ENCODE data around the gene E2F7. TPM values are rescaled to one million over a fixed set of nuclear protein-coding genes. Genes with fewer than 3 reads are reported as not detected.

The E2F7 gene
- polyA plus RNA-seq, 10 donors, result 2.3 to 5.0 (median 4.3) TPM

DNA sequence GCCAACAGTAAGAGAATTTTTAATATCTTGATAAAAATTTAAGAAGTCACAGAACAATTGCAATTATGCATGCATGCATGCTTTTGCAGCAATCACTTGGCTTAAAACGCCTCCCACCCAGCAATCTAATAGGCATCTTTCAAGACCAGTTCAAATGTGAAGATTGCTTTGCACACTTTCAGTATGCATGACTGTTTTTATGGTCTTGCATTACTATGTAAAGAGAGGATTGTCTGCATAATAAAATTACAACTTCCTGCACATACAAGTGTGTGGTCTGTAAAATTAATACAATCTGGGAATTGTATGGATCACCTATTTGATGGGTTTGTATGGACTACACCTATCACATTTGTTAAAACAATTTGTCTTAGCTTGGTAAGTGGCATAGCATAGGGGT lies 48.8 kb downstream of the E2F7 start:
- no peak for DNase-seq

DNA sequence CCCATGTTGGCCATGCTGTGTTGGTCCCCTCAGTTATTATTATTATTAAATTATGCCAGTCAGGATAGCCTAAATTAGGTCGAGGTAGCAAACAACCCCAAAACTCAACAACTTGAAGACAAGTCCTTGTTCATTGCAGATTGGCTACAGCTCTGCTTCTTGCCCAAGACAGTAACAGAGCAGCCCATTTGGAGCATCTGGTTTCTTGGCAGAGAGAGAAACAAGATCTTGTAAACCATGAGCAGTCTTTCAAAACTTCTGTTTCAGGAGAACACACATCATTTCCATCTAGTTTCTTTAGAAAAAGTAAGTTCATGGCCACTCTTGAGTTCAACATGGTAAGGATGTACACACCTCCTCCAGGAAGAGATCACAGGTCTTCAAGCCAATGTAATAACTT lies 52.3 kb downstream of the E2F7 start:
- no peak for DNase-seq

DNA sequence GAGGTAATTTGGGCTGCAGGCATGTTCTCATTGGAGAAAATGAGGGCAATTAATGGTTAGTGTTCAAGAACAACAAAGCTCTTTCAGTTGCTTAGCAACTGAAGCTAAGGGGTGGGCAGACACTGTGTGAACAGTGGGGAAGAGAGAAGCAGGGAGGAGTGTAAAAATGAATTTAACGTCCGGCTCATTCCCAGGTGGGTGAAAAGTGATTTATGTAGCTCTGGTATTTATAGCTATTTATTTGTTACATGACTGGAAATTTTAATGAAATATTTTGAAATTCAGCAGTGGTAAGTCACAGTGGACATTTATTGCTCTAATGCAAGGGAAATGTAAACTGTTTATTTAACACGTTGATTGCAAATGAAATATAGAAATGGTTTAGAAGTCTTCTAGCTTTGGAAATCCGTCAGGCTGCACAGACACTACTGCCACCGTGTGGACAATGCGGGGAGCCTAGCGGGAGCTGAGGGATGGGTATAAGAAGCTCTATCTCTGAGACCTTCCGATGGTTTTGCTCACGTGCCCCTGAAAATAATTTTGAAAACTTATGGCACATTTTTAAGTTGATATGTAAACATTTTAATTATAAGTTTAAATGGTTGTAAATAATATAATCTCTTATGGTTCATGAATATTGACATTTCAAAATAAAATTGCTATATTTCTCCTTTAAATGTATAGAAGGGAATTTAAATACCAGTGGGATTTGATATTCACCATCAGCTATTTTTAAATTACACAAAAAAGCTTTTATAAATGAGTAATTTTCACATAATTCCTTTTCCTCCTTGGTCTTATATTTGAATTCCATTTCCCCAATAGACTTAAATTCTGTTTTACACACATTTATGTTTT lies 54.4 kb downstream of the E2F7 start:
- peak; percentile 70 to 91 (median 83) for DNase-seq

DNA sequence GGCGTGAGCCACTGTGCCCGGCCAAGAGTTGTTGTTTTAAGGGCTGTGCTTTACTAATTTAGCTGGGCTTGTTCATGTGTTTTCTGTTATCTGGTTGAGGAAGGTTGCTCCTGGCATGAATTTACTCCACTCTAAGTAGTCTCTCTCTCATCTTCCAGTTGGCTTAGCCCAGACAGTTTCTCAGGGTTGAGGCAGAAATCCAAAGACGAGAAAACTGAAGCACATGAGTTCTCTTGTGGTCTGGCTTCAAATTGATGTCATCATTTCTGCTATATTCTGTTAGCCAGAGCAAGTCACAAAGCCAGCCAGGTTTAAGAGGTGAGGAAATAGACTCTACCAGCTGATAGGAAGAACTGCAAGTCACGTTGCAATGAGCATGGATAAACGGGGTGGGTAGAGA lies 57.9 kb downstream of the E2F7 start:
- DNase-seq, result peak; percentile 7 to 55 (median 42)

DNA sequence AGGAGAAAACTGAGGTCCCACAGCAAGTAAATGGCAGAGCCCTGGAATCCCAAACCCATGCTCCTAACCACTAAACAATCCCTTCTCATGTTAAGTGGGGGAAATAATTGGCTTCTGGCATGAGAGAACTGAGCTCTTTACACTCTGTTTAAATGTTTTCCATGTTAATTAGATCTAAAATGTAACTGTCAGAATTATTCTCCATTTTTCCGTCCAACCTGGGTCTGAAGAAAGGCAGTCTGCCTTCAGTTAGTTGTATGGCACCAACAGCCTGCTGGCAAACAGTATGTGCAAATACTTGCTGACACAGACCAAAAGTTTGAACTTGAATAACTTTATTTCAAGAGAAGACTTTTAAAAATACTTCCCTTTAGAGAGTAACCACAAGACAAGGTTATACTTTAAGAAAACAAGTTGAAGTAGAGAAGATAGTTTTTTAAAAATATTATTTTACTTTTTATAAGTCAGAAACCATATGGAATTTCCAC lies 59.7 kb downstream of the E2F7 start:
- DNase-seq, result peak in 1 of 3 donors; percentile 10

DNA sequence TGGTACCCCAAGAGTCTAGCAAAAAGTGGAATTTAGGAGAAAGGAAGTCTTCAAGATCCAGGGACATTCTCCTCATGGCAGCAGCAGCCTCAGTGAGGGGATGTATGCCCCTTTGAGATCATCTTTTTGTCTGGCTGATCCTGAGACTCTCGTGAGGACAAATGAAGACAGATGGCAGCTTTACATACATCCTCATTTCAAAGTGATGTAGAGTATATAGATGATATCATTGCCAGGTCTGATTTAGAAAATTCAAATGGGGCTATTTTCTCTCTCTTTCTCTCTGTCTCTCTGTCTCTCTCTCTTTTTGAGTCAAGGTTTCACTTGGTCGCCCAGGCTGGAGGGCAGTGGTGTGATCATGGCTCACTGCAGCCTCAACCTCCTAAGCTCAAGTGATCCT lies 61.5 kb downstream of the E2F7 start:
- no peak for DNase-seq

DNA sequence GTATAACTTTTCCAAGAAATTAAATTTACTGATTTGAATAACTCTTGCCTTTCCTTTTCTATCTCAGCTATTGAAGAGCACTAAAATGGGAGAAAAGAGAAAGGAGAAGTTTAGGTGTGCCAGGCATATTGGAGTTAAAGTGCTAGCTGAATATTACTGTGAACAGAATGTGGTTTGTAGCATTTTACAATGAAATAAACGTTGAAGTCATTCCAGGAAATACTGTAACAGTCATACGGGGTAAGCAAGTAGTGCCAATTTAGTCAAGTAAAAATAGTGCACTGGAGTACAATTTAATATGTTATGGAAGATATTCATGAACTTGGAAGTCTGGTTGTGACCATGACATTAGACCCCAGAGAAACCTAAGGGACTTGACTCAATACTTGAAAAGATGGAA lies 62.1 kb downstream of the E2F7 start:
- peak; percentile 13 to 44 (median 22) for DNase-seq

DNA sequence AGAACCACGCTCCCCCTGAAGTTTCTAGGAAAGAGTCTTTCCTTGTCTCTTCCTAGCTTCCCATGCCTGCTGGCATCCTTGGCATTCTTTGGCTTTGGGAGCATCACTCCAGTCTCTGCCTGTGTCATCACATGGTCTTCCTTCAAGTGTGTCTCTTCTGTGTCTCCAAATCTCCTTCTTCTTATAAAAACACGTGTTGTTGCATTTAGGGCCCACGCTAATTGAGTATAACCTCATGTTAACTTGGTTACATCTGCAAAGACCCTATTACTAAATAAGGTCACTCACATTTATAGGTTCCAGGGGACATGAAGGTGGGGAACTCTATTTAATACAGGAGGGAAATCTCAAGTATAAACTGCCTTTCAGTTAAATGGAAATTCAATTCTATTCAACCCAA lies 63.0 kb downstream of the E2F7 start:
- no peak for DNase-seq

DNA sequence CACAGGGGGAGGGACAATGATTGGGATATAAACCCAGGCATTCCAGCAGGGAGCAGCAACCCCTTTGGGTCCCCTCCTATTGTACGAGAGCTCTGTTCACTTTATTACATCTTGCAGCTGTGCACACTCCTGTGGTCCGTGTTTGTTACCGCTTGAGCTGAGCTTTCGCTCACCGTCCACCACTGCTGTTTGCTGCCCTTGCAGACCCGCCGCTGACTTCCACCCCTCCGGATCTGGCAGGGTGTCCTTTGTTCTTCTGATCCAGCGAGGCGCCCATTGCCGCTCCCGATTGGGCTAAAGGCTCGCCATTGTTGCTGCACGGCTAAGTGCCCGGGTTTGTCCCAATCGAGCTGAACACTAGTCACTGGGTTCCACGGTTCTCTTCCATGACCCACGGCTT lies 64.1 kb downstream of the E2F7 start:
- DNase-seq, result no peak

DNA sequence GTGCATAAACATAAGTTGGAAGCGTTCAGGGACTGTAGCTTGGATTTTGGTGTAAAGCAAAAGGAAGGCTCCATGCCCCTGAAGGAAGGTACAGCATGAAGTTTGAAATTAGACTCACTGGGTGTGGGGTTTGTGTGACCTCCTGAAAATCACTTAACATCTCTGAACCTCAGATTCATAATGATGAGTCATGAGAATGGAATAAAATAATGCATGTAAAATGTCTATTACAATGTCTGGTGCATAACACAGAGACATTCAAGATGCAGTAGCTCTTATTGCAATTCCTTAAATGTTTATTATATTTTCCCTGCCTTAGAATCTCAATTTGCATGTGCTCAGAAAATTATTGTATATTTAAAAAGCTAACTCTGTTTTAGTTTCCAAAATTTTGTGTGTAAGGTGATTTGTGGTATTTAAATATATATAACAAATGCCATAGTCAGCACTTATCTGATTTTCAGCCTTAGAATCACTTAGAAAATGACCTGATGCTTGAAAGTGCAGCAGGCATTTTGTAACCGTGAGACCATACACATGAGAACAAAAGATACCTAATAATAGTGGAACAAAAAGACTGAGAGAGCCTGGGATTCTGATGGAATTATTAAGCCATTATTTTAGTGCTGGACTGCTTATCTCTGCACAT lies 66.3 kb downstream of the E2F7 start:
- no peak for DNase-seq

DNA sequence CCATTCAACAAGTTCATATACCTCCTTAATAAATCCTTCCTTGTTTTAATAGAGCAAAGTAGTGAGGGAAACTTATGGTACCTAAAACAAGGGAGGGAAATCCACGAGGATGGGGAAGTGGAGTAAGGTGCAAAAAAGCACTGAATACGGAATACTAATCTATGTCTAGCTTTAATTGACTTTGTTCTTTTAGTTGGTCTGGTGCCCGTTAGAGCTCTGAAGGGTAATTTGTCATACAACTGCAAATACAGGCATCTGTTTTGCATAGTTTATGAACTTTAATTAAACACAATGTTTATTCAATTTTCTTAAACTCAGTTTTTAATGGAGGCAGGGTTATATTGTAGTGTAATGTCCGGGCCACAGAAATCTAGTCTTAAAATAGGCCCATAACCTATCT lies 67.0 kb downstream of the E2F7 start:
- no peak for DNase-seq

DNA sequence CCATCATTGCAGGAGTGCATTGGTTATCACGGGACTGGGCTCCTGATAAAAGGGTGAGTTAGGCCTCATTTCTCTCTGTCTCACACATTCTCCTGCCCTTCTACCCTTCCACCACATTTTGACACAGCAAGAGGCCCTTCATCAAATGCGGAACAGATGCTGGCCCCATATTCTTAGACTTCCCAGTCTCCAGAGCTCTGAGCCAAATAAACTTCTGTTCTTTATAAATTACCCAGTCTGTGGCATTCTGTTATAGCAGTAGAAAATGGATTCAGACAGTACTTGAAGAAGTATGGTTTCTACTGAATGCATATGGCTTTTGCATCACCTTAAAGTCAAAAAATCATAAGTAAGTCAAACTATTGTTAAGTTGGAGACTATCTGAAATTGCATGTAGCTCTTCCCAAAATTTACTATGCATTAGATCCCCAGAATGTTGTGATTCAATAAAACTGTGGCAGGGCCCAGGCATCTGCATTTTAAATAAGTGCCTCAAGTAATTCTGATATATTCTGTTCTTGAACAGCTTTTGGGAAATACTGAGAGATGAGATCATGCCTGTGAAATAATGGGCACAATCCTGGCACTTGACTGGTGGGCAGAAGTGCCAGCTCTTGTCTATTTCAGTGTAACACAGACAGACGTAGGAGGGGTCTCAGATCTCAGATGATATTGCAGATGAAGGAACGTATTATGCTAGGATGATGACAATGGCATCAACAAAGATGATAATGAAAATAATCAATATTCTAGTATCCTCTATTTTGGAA lies 68.2 kb downstream of the E2F7 start:
- DNase-seq, result no peak

DNA sequence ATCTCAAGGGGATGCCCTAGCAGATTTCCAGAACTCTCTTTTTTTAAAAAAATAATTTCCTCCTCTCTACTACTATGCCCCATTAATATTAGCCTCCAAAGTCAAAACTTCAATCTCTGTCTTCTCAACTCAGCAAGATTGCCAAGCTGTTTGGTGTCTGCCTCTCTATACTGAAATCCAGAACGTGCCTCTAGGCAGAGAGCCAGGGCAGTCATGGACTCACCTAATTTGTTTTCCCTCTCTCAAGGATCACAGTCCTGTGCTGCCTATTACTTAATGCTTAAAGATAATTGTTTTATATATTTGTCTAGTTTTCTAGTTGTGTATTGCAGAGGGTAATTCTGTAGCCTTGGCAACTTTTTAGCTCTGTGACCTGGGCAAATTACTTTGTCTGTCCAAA lies 74.7 kb downstream of the E2F7 start:
- DNase-seq, result no peak

DNA sequence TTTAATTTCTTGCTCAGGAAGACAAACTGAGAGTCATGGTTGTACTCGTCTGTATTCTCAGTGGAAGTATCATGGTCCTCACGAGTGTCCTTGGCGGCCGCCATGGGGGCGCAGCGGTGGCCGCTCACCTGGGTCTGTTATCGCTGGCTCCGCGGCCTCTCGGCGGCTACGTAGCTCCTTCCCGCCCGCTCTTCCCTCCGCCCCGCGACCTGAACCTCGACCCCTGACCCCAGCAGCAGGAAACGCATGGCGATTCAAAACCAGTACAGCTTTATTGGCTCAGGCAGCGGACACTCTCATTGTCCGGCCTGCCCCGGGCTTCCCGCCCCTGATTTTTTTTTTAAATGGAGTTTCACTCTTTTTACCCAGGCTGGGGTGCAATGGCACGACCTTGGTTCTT lies 80.8 kb downstream of the E2F7 start:
- no peak for DNase-seq

DNA sequence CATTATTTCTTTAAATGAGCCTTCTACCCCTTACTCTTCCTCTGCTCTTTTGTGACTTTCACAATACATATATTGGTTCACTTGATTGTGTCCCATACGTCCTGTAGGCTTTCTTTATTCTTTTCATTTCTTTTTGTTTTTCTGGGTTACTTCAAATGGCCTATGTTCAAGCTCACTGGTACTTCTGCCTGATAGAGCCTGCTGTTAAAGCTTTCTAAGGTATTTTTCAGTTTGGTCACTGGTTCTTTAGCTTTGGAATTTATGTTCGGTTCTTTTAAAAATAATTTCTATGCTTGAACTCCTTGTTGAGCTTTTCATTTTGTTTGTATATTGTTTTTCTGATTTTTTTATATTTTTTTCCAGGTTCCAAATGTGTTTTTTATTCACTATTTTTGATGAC lies 81.9 kb downstream of the E2F7 start:
- no peak for DNase-seq

DNA sequence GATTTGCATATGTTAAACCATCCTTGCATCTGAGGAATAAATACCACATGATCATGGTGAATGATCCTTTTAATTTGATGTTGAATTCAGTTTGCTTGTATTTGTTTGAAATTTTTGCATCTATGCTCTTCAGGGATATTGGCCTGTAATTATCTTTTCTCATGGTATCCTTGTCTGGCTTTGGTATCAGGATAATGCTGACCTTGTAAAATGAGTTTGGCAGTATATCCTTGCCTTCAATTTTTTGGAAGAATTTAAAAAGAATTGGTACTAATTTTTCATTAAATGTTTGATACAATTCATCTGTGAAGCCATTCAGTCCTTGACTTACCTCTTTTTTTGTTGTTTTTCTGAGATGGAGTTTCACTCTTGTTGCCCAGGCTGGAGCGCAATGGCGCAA lies 85.2 kb downstream of the E2F7 start:
- DNase-seq, result no peak

DNA sequence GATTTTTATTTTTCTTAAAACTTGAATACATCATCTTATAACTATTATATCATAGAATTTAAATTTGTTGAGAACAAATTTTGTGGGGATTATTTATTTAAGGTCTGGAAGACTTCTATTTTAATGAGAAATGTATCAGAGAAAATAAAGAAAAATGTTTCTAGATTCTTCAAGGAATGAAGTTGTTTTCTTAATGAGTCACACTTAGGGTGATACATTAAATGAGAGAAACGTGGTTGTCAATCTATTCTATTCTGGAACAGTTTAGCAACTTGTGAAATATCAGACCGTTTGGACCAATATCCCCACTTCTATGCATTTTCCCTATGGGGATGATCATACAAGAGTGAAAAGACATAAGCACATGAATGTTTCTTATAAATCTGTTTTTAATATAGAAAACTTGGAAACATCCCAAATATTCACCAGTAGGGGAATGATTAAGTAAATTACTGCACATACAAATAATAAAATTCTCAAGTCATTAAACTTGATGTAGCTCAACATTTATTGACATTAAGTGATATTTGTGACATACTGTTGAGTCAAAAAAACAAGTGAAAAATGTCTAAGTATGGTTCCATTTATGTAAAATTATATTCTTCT lies 88.5 kb downstream of the E2F7 start:
- DNase-seq, result peak; percentile 12 to 53 (median 50)

Other genes with a start within 250 kb of the E2F7 start
- 10 to 100 TPM; 24.7 to 46.7 (median 33.3) TPM for gene CSRP2, start 186.6 kb downstream of the E2F7 start, polyA plus RNA-seq (ENCODE audit: insufficient read length in 10 of 10)